Fibroblast of lung (primary cell): ENCODE measurements around the gene RASA4B.

Source experiments
- EZH2 ChIP-seq: IDR thresholded peaks from 2 replicates; pipeline ENCODE4 v1.5.1; 2012; ENCODE audit warnings: low read length, control low read depth, mild to moderate bottlenecking; ENCODE audit errors: missing control alignments
- TF ChIP-seq, protein P1 (sequence below), 2 donors: IDR thresholded peaks in 1 of 2; conservative IDR thresholded peaks in 1 of 2; 1 replicate in 1 of 2; 2 replicates in 1 of 2; pipeline ENCODE4 v1.5.1; 2011 to 2012; ENCODE audit warnings: low read length in 2 of 2, control low read depth in 1 of 2, inconsistent platforms in 1 of 2, low read depth in 1 of 2, mild to moderate bottlenecking in 1 of 2

DNA sequence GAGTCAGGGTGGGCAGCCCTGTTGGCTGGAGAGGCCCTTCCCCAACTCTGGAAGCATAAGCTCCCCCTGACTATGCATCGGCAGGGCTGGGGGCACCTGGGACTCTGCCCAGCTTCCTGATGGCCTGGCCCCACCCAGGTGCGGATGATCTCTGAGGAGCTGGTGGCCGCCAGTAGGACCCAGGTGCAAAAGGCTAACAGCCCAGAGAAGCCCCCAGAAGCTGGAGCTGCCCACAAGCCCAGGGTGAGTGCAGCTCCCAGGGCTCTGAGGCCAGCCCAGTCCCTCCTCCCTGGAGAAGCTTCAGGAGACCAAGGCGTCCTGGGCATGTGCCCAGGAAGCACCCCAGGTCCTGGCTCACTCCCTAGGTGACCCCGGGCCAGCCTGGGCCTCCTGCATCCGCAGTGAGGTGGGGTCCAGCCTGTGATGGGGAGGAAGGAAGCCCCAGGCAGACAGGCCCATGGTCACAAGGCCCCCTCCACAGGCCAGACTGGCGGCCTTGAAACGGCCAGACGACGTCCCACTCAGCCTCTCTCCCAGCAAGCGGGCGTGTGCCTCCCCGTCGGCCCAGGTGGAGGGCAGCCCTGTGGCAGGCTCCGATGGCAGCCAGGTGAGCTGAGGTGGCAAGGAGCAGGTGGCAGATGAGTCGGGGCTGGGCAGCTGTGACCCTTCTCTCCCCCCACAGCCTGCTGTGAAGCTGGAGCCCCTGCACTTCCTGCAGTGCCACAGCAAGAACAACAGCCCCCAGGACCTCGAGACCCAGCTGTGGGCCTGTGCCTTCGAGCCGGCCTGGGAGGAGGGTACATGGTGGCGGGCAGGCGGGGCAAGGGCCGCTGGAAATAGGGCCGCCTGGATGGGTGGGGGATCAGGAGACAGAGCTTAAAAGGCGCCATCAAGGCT lies 49.7 kb downstream of the RASA4B start:
- no peak for TF ChIP-seq EZH2
- TF ChIP-seq, protein P1, sequence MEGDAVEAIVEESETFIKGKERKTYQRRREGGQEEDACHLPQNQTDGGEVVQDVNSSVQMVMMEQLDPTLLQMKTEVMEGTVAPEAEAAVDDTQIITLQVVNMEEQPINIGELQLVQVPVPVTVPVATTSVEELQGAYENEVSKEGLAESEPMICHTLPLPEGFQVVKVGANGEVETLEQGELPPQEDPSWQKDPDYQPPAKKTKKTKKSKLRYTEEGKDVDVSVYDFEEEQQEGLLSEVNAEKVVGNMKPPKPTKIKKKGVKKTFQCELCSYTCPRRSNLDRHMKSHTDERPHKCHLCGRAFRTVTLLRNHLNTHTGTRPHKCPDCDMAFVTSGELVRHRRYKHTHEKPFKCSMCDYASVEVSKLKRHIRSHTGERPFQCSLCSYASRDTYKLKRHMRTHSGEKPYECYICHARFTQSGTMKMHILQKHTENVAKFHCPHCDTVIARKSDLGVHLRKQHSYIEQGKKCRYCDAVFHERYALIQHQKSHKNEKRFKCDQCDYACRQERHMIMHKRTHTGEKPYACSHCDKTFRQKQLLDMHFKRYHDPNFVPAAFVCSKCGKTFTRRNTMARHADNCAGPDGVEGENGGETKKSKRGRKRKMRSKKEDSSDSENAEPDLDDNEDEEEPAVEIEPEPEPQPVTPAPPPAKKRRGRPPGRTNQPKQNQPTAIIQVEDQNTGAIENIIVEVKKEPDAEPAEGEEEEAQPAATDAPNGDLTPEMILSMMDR (conservative IDR thresholded peaks at IDR 0.05 in 1 of 2, IDR thresholded peaks at IDR 0.05 in 1 of 2; ENCODE audit: low read depth in 1 of 2, low read length in 2 of 2) = no peak
